ENCODE measurements around the gene MRPL49.
A peak's percentile ranks its signal among the peaks of the same experiment; 100 is the strongest.

MRPL49 gene

GRCh38 chr11:65087216-65087615 is 34.9 kb upstream of the MRPL49 start:
- no peaks in the 10 kb centered on the region for H3K9me3 ChIP-seq (ENCODE audit: control insufficient read depth, insufficient read depth, low read length)
- H3K27me3 ChIP-seq (ENCODE audit: control insufficient read depth, insufficient read depth, low read length), result no peaks in the 10 kb centered on the region
- H3K27ac ChIP-seq (ENCODE audit: low read depth, low read length), result no peak overlapping the region
- H3K9ac ChIP-seq (ENCODE audit: low read depth, low read length), result no peak overlapping the region
- H3K4me1 ChIP-seq (ENCODE audit: control insufficient read depth, insufficient read depth, low read length), result peaks cover 6% of the 10 kb centered on the region
- peaks cover 24% of the 10 kb centered on the region for H3K36me3 ChIP-seq (ENCODE audit: control insufficient read depth, insufficient read depth, low read length)
- no peak overlapping the region for H3K4me3 ChIP-seq (ENCODE audit: low read depth, low read length)

GRCh38 chr11:65087827-65088226 is 34.3 kb upstream of the MRPL49 start:
- H3K4me3 ChIP-seq (ENCODE audit: low read depth, low read length), result no peak overlapping the region
- peaks cover 4% of the 10 kb centered on the region for H3K4me1 ChIP-seq (ENCODE audit: control insufficient read depth, insufficient read depth, low read length)
- peaks cover 23% of the 10 kb centered on the region for H3K36me3 ChIP-seq (ENCODE audit: control insufficient read depth, insufficient read depth, low read length)
- H3K9me3 ChIP-seq (ENCODE audit: control insufficient read depth, insufficient read depth, low read length), result no peaks in the 10 kb centered on the region
- no peak overlapping the region for H3K9ac ChIP-seq (ENCODE audit: low read depth, low read length)
- no peaks in the 10 kb centered on the region for H3K27me3 ChIP-seq (ENCODE audit: control insufficient read depth, insufficient read depth, low read length)
- no peak overlapping the region for H3K27ac ChIP-seq (ENCODE audit: low read depth, low read length)

DNA sequence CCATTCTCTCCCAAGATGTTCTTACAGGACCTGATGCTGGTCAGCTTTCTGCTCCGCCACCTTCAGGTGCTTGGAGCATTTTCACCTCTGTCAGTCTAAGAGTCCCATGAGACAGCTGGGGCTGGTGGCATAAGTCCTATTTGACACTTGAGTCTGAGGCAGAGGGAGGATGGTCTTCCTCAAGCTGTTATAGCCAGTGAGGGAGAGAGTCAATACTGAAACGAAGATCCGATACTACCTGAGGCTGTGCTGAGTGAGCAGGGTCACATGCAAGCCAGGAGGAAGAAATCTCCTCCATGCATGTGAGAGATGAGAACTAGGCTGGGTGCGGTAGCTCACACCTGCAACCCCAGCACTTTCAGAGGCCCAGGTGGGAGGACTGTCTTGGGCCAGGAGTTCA is 32.5 kb upstream of the MRPL49 start:
- Histone ChIP-seq H3K4me3 (ENCODE audit: low read depth, low read length) (no peak overlapping the region), H3K36me3 (ENCODE audit: control insufficient read depth, insufficient read depth, low read length) (peaks cover 23% of the 10 kb centered on the region), H3K9me3 (ENCODE audit: control insufficient read depth, insufficient read depth, low read length) (no peaks in the 10 kb centered on the region), H3K27me3 (ENCODE audit: control insufficient read depth, insufficient read depth, low read length) (no peaks in the 10 kb centered on the region), H3K4me1 (ENCODE audit: control insufficient read depth, insufficient read depth, low read length) (no peaks in the 10 kb centered on the region), H3K27ac (ENCODE audit: low read depth, low read length) (no peak overlapping the region), H3K9ac (ENCODE audit: low read depth, low read length) (no peak overlapping the region)

DNA sequence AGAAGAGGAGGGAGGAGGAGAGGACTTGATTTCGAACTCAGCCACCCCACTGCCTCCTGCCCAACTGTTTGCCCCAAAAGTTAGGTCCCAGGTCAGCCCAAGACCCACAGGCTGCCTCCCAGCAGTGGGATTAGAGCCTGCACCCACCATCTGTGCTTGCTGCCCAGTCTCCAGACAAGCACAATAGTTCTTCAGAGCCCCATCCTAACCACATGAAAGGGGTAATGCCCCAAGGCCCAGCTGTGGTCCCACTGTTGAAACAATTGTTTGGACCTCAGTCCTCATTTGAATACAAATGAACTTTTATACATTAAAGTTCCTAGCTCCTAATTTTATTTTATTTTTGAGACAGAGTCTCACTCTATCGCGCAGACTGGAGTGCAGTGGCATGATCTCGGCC is 31.5 kb upstream of the MRPL49 start:
- Histone ChIP-seq H3K9me3 (ENCODE audit: control insufficient read depth, insufficient read depth, low read length) (no peaks in the 10 kb centered on the region), H3K9ac (ENCODE audit: low read depth, low read length) (no peak overlapping the region), H3K27ac (ENCODE audit: low read depth, low read length) (no peak overlapping the region), H3K36me3 (ENCODE audit: control insufficient read depth, insufficient read depth, low read length) (peaks cover 19% of the 10 kb centered on the region), H3K27me3 (ENCODE audit: control insufficient read depth, insufficient read depth, low read length) (no peaks in the 10 kb centered on the region), H3K4me3 (ENCODE audit: low read depth, low read length) (no peak overlapping the region), H3K4me1 (ENCODE audit: control insufficient read depth, insufficient read depth, low read length) (peaks cover 1% of the 10 kb centered on the region; the same call in 1 of the 2 replicates)

DNA sequence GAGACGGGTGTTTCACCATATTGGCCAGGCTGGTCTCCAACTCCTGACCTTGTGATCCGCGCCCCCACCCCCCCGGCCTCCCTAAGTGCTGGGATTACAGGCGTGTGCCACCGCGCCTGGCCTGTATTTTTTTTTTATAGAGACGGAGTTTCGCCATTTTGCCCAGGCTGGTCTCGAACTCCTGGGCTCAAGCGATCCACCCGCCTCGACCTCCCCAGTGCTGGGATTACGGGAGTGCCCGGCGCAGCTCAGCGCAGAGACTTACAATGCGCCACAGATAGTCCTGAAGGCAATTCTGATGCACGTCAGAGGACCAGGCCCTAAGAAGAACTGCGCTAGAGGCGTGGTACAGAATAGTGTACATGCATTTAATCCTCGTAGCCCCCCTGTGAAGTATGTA is 26.7 kb upstream of the MRPL49 start:
- Histone ChIP-seq H3K36me3 (ENCODE audit: control insufficient read depth, insufficient read depth, low read length) (peaks cover 13% of the 10 kb centered on the region), H3K9me3 (ENCODE audit: control insufficient read depth, insufficient read depth, low read length) (no peaks in the 10 kb centered on the region), H3K27ac (ENCODE audit: low read depth, low read length) (no peak overlapping the region), H3K9ac (ENCODE audit: low read depth, low read length) (0 out of 2 replicates have a peak overlapping the region, but pooled peaks have one; percentile 14), H3K27me3 (ENCODE audit: control insufficient read depth, insufficient read depth, low read length) (no peaks in the 10 kb centered on the region), H3K4me1 (ENCODE audit: control insufficient read depth, insufficient read depth, low read length) (peaks cover 3% of the 10 kb centered on the region; the same call in 1 of the 2 replicates), H3K4me3 (ENCODE audit: low read depth, low read length) (peak overlapping the region; percentile 86; the same call in 1 of the 2 replicates)

GRCh38 chr11:65095974-65096806 is 25.9 kb upstream of the MRPL49 start, which contains the start of gene VPS51:
VPS51 (plus strand) TSS chr11:65096214; CDS start chr11:65096251, 37 bp downstream.
- peaks cover 13% of the 10 kb centered on the region for H3K36me3 ChIP-seq (ENCODE audit: control insufficient read depth, insufficient read depth, low read length)
- H3K9me3 ChIP-seq (ENCODE audit: control insufficient read depth, insufficient read depth, low read length), result no peaks in the 10 kb centered on the region
- H3K4me1 ChIP-seq (ENCODE audit: control insufficient read depth, insufficient read depth, low read length), result peaks cover 3% of the 10 kb centered on the region; the same call in 1 of the 2 replicates
- H3K27ac ChIP-seq (ENCODE audit: low read depth, low read length), result peak within 1 kb of the TSS; percentile 88
- no peaks in the 10 kb centered on the region for H3K27me3 ChIP-seq (ENCODE audit: control insufficient read depth, insufficient read depth, low read length)
- peak within 1 kb of the TSS; percentile 80 for H3K9ac ChIP-seq (ENCODE audit: low read depth, low read length)
- peak within 1 kb of the TSS; percentile 86 for H3K4me3 ChIP-seq (ENCODE audit: low read depth, low read length)

GRCh38 chr11:65096926-65097325 is 25.2 kb upstream of the MRPL49 start:
- Histone ChIP-seq H3K9ac (ENCODE audit: low read depth, low read length) (no peak overlapping the region), H3K36me3 (ENCODE audit: control insufficient read depth, insufficient read depth, low read length) (peaks cover 13% of the 10 kb centered on the region), H3K4me3 (ENCODE audit: low read depth, low read length) (peak overlapping the region; percentile 86), H3K27ac (ENCODE audit: low read depth, low read length) (no peak overlapping the region), H3K4me1 (ENCODE audit: control insufficient read depth, insufficient read depth, low read length) (peaks cover 3% of the 10 kb centered on the region; the same call in 1 of the 2 replicates), H3K9me3 (ENCODE audit: control insufficient read depth, insufficient read depth, low read length) (no peaks in the 10 kb centered on the region), H3K27me3 (ENCODE audit: control insufficient read depth, insufficient read depth, low read length) (no peaks in the 10 kb centered on the region)

DNA sequence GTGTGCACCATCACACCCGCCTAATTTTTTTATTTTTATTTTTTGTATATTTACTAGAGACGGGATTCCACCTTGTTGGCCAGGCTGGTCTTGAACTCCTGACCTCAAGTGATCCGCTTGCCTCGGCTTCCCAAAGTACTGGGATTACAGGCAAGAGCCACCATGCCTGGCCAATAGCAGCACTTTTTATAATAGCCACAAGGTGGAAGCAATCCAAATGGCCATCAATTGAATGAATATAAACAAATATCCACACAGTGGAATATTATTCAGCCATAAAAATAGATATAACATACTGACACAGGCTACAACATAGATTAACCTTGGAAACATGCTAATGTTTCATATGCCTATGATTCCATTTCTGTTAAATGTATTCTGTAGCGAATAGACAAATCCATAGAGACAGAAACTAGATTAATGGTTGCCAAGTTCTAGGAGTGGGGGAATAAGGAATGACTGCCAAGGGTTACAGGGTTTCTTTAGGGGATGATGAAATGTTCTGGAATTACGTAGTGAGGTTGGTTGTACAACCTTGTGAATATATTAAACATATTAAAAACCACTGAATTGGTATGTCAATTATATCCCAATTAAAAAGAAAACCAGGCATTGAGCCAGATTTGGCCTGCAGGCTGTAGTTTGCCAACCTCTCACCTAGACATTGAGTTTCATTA is 21.3 kb upstream of the MRPL49 start:
- Histone ChIP-seq H3K9me3 (ENCODE audit: control insufficient read depth, insufficient read depth, low read length) (no peaks in the 10 kb centered on the region), H3K36me3 (ENCODE audit: control insufficient read depth, insufficient read depth, low read length) (peaks cover 27% of the 10 kb centered on the region), H3K9ac (ENCODE audit: low read depth, low read length) (no peak overlapping the region), H3K27ac (ENCODE audit: low read depth, low read length) (no peak overlapping the region), H3K4me1 (ENCODE audit: control insufficient read depth, insufficient read depth, low read length) (peaks cover under 1% of the 10 kb centered on the region; the same call in 1 of the 2 replicates), H3K4me3 (ENCODE audit: low read depth, low read length) (no peak overlapping the region), H3K27me3 (ENCODE audit: control insufficient read depth, insufficient read depth, low read length) (no peaks in the 10 kb centered on the region)

DNA sequence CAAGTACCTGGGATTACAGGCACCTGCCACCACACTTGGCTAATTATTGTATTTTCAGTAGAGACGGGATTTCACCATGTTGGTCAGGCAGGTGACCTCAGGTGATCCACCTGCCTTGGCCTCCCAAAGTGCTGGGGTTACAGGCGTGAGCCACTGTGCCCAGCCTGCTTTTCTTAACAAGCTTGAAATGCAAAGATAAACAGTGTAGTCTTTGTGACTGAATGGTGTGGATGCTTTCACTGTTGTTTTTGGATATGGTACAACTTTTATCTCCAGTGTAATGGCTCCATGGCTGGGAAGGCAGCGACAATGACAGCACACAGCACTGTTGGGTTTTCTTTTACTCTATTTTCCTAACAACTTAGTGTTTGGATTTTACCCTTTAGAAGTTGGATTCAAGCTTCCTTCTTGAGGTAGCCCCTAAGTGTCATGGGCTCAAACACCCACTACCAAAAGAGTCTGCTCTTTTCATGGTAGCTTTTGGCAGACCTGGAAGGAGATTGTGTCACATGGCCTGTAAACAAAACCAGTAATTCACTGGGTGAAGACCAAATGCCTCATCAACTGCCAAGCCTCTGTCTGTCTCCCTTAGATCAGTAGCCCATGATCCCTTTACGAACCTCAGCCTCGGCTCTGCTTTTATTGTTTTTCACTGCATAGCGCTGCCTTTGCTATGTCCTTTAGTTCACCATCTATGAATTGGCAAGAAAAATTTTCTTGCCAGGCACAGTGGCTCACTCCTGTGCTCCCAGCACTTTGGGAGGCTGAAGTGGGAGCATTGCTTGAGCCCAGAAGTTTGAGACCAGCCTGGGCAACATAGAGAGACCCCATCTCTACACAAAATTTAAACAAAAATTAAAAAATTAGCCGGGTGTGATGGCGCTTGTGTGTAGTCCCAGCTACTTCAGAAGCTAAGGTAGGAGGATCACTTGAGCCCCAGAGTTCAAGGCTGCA is 19.7 kb upstream of the MRPL49 start:
- Histone ChIP-seq H3K36me3 (ENCODE audit: control insufficient read depth, insufficient read depth, low read length) (peaks cover 30% of the 10 kb centered on the region), H3K27me3 (ENCODE audit: control insufficient read depth, insufficient read depth, low read length) (no peaks in the 10 kb centered on the region), H3K4me3 (ENCODE audit: low read depth, low read length) (no peak overlapping the region), H3K27ac (ENCODE audit: low read depth, low read length) (no peak overlapping the region), H3K9ac (ENCODE audit: low read depth, low read length) (no peak overlapping the region), H3K9me3 (ENCODE audit: control insufficient read depth, insufficient read depth, low read length) (no peaks in the 10 kb centered on the region), H3K4me1 (ENCODE audit: control insufficient read depth, insufficient read depth, low read length) (no peaks in the 10 kb centered on the region)

GRCh38 chr11:65103476-65103875 is 18.6 kb upstream of the MRPL49 start:
- H3K9ac ChIP-seq (ENCODE audit: low read depth, low read length), result no peak overlapping the region
- peaks cover 32% of the 10 kb centered on the region for H3K36me3 ChIP-seq (ENCODE audit: control insufficient read depth, insufficient read depth, low read length)
- no peak overlapping the region for H3K4me3 ChIP-seq (ENCODE audit: low read depth, low read length)
- H3K27ac ChIP-seq (ENCODE audit: low read depth, low read length), result no peak overlapping the region
- H3K9me3 ChIP-seq (ENCODE audit: control insufficient read depth, insufficient read depth, low read length), result no peaks in the 10 kb centered on the region
- no peaks in the 10 kb centered on the region for H3K4me1 ChIP-seq (ENCODE audit: control insufficient read depth, insufficient read depth, low read length)
- H3K27me3 ChIP-seq (ENCODE audit: control insufficient read depth, insufficient read depth, low read length), result no peaks in the 10 kb centered on the region

Data from HUES48 (cell line).